B cell (primary cell): ENCODE measurements around the gene HMGB4. TPM values are rescaled to one million over a fixed set of nuclear protein-coding genes. Genes with fewer than 3 reads are reported as not detected.

Source experiments
- ATAC-seq: fragments of 200-7000 bp; cut with Tn5 transposase; one replicate; pipeline ENCODE4 v1.10.0; 2021; ENCODE audit warnings: low read depth, mild to moderate bottlenecking, moderate number of reproducible peaks, moderate library complexity
- CTCF ChIA-PET: fragments of 350-600 bp; sonication (Branson Sonifier 250); formaldehyde crosslinking; loops from one replicate; lab custom pipeline; 2021; ENCODE audit warnings: antibody characterized with exemption, inconsistent platforms; lab: Charles Lee
- POLR2A ChIA-PET: fragments of 350-600 bp; sonication (Branson Sonifier 250); formaldehyde crosslinking; loops from one replicate; lab custom pipeline; 2021; ENCODE audit warnings: antibody characterized with exemption; lab: Charles Lee
- DNase-seq: peaks from one replicate; pipeline ENCODE4 v3.0.0; 2013
- H2AFZ ChIP-seq: 2 replicates; pipeline ENCODE4 v1.6.1; 2012; ENCODE audit warnings: mild to moderate bottlenecking, low read depth, low read length; ENCODE audit not compliant: insufficient read depth, poor library complexity, severe bottlenecking
- H3K27ac ChIP-seq, 2 donors: 1 replicate in 1 of 2; 2 replicates in 1 of 2; pipeline ENCODE4 v1.5.1; 2012 to 2013; ENCODE audit warnings: low read length in 2 of 2, mild to moderate bottlenecking in 2 of 2, moderate library complexity in 1 of 2
- H3K27me3 ChIP-seq, 4 experiments: fragments of 200-600 bp in 1 of 4; sonication (generic) in 1 of 4; replicated peaks in 1 of 4; 1 replicate in 2 of 4; 2 replicates in 2 of 4; pipeline versions ENCODE4 v1.6.1 to v1.7.0; 2013 to 2016; ENCODE audit warnings: low read length in 3 of 4, mild to moderate bottlenecking in 2 of 4, mixed read lengths in 1 of 4, moderate library complexity in 1 of 4; ENCODE audit not compliant: insufficient read depth in 4 of 4, control insufficient read depth in 3 of 4; ENCODE audit errors: control extremely low read depth in 1 of 4
- H3K36me3 ChIP-seq, 2 experiments: replicated peaks in 1 of 2; 1 replicate in 1 of 2; 2 replicates in 1 of 2; pipeline versions ENCODE4 v1.6.1 to v1.7.1; 2013; ENCODE audit warnings: low read length in 1 of 2; ENCODE audit not compliant: insufficient read depth in 2 of 2, control insufficient read depth in 1 of 2; ENCODE audit errors: control extremely low read depth in 1 of 2, extremely low read depth in 1 of 2
- H3K4me1 ChIP-seq, 2 donors: fragments of 200-600 bp in 1 of 2; sonication (generic) in 1 of 2; 1 replicate in 1 of 2; 2 replicates in 1 of 2; pipeline versions ENCODE4 v1.5.1 to v1.6.1; 2013 to 2017; ENCODE audit warnings: low read length in 2 of 2; ENCODE audit not compliant: control insufficient read depth in 2 of 2, insufficient read depth in 2 of 2
- H3K4me2 ChIP-seq: replicated peaks from 2 replicates; pipeline ENCODE3; 2012; ENCODE audit warnings: mild to moderate bottlenecking, low read depth, low read length; ENCODE audit not compliant: poor library complexity, severe bottlenecking
- H3K4me3 ChIP-seq, 5 experiments: fragments of 200-600 bp in 1 of 5; sonication (generic) in 1 of 5; 1 replicate in 3 of 5; 2 replicates in 2 of 5; pipeline versions ENCODE4 v1.5.1 to v1.7.0; 2011 to 2016; ENCODE audit warnings: low read length in 4 of 5, mild to moderate bottlenecking in 4 of 5, low read depth in 2 of 5, control low read depth in 1 of 5, moderate library complexity in 1 of 5; ENCODE audit not compliant: insufficient read depth in 1 of 5; ENCODE audit errors: control extremely low read depth in 1 of 5, extremely low read depth in 1 of 5
- H3K79me2 ChIP-seq: fragments of 200-600 bp; sonication (generic); one replicate; pipeline ENCODE4 v1.6.0; 2016; ENCODE audit warnings: low read length; ENCODE audit not compliant: control insufficient read depth, insufficient read depth
- H3K9ac ChIP-seq: fragments of 200-600 bp; sonication (generic); 2 replicates; pipeline ENCODE4 v1.6.1; 2017; ENCODE audit warnings: mild to moderate bottlenecking, low read length, moderate library complexity
- H3K9me3 ChIP-seq, 3 donors: one replicate each; pipeline versions ENCODE4 v1.6.1 to v1.7.1; 2013; ENCODE audit warnings: low read length in 2 of 3; ENCODE audit not compliant: control insufficient read depth in 2 of 3, insufficient read depth in 1 of 3; ENCODE audit errors: control extremely low read depth in 1 of 3
- H4K20me1 ChIP-seq: 2 replicates; pipeline ENCODE4 v1.6.0; 2012; ENCODE audit warnings: mild to moderate bottlenecking, low read length; ENCODE audit not compliant: insufficient read depth, control insufficient read depth, poor library complexity, severe bottlenecking
- H3K27ac Mint-ChIP-seq: one replicate; pipeline ENCODE4 v1.8.0; 2021; ENCODE audit warnings: mixed read lengths
- H3K27me3 Mint-ChIP-seq: one replicate; pipeline ENCODE4 v1.8.0; 2021; ENCODE audit warnings: mixed read lengths
- H3K4me1 Mint-ChIP-seq: one replicate; pipeline ENCODE4 v1.8.0; 2021; ENCODE audit warnings: mixed read lengths
- H3K4me3 Mint-ChIP-seq: one replicate; pipeline ENCODE4 v1.8.0; 2021; ENCODE audit warnings: mixed read lengths
- H3K9me3 Mint-ChIP-seq: one replicate; pipeline ENCODE4 v1.8.0; 2022; ENCODE audit warnings: mixed read lengths; ENCODE audit not compliant: insufficient read depth
- EZH2 ChIP-seq: IDR thresholded peaks from 2 replicates; pipeline ENCODE4 v1.6.1; 2012; ENCODE audit warnings: borderline replicate concordance, low read depth, mild to moderate bottlenecking, moderate library complexity, low read length; ENCODE audit not compliant: insufficient read depth, poor library complexity, severe bottlenecking
- WGBS: methylation state at CpG from one replicate; pipeline ENCODE4 v1.1.5; 2013; ENCODE audit warnings: missing lambda C conversion rate; ENCODE audit not compliant: insufficient coverage; 5-methylcytosine and 5-hydroxymethylcytosine counted together
- intact Hi-C: fragments of 100-400 bp; cut with micrococcal nuclease; formaldehyde crosslinking; loops from one replicate; pipeline ENCODE4 v1.10.0; 2022
- polyA plus RNA-seq: library from polyadenylated mRNA; depleted of rRNA; stranded (reverse); fragments of >200 nt; gene quantifications from 2 replicates; pipeline ENCODE4 v1.2.3, GENCODE V29; 2012
- total RNA-seq, 2 donors: library from RNA; stranded (reverse); fragments of 120-200 nt in 1 of 2; gene quantifications; 1 replicate in 1 of 2; 2 replicates in 1 of 2; pipeline versions ENCODE4 v1.2.3 to v1.2.4, GENCODE V29; 2013 to 2022
- TF ChIP-seq, protein P1 (sequence below): fragments of 200-600 bp; IDR thresholded peaks from one replicate; pipeline ENCODE4 v1.8.0; 2022; ENCODE audit warnings: antibody characterized with exemption, mild to moderate bottlenecking

The HMGB4 gene
- total and polyA plus RNA-seq, 2 donors (not counting 1 experiment from before 2014, with no cell fraction given) = not detected

DNA sequence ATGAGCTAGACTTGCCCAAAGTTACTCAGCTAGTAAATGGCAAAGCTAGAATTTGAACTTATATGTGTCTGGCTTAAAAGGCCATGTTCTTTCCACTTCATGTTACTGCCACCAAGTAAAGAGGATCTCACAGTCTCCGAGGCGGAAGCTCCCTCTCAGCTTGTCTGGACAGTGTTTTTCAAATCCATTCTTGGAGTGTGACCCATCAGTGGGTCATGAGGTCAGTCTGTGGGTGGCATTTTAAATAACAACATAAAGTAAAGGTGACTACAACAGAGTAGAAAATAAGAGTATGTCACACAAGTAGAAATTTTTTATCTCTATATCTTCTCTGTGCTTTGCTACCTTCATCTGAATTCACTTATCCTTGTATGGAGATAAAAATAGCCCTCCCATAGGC lies 3.2 kb upstream of the HMGB4 start:
- Mint-ChIP-seq H3K27me3 (peaks cover 10% of the 10 kb centered on the region), H3K4me1 (no peaks in the 10 kb centered on the region), H3K27ac (no peak overlapping the region), H3K4me3 (no peak overlapping the region), H3K9me3 (no peaks in the 10 kb centered on the region)
- TF ChIP-seq, protein P1, sequence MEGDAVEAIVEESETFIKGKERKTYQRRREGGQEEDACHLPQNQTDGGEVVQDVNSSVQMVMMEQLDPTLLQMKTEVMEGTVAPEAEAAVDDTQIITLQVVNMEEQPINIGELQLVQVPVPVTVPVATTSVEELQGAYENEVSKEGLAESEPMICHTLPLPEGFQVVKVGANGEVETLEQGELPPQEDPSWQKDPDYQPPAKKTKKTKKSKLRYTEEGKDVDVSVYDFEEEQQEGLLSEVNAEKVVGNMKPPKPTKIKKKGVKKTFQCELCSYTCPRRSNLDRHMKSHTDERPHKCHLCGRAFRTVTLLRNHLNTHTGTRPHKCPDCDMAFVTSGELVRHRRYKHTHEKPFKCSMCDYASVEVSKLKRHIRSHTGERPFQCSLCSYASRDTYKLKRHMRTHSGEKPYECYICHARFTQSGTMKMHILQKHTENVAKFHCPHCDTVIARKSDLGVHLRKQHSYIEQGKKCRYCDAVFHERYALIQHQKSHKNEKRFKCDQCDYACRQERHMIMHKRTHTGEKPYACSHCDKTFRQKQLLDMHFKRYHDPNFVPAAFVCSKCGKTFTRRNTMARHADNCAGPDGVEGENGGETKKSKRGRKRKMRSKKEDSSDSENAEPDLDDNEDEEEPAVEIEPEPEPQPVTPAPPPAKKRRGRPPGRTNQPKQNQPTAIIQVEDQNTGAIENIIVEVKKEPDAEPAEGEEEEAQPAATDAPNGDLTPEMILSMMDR = no peak
- TF ChIP-seq EZH2 = no peak
- DNase-seq (no peak), ATAC-seq (no peak)
- Histone ChIP-seq H3K36me3 (no peaks in the 10 kb centered on the region), H3K4me2 (no peak overlapping the region), H4K20me1 (no peaks in the 10 kb centered on the region), H3K79me2 (no peaks in the 10 kb centered on the region), H3K9me3 (no peaks in the 10 kb centered on the region), H3K9ac (no peak overlapping the region), H3K27me3 (peaks cover 0 to 3% (median 1%) of the 10 kb centered on the region in 4 experiments), H3K4me1 (no peaks in the 10 kb centered on the region), H3K27ac (no peak overlapping the region), H2AFZ (no peak overlapping the region), H3K4me3 (no peak overlapping the region)
- ChIA-PET POLR2A (no interaction called here), CTCF (no interaction called here)
- intact Hi-C loops = no loop called here
- 100% methylated on average over 1 of the region's 2 CpGs for WGBS

DNA sequence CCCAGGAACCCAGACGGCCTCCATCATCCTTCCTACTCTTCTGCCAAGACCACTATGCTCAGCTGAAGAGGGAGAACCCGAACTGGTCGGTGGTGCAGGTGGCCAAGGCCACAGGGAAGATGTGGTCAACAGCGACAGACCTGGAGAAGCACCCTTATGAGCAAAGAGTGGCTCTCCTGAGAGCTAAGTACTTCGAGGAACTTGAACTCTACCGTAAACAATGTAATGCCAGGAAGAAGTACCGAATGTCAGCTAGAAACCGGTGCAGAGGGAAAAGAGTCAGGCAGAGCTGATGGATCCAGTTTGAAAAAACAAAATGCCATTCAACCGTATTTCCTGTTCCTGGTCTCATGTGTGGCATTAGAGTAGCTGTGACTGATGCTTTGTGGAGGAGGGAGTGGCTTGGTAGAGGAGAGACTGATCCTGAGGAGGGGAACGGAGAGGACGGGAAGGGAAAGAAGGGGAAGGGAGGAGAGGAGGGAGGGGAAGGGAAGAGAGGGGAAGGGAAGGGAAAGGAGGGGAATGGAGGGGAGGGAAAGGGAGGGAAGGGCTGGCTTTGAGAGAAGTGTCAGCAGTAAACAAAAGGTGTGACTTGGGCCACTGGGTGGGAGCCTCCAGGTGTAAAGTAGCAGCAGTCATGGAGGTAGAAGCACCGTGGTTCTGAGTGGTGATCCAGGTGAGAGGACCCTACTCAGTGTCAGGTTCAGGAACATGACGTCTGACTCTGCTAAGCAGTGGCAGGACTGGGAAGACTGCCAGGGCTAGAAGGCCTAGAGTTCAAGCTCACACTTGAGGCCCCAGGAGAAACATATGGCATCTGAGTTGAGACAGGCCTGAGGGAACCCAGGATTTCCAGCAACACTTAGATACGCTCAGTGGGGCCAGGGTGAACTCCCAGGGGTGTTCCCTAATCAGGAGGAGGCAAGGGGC lies 846 bp downstream of the HMGB4 start:
- DNase-seq (no peak), ATAC-seq (no peak)
- Histone ChIP-seq H3K4me3 (no peak overlapping the region), H3K79me2 (no peaks in the 10 kb centered on the region), H4K20me1 (no peaks in the 10 kb centered on the region), H3K9me3 (no peaks in the 10 kb centered on the region), H3K36me3 (no peaks in the 10 kb centered on the region), H2AFZ (no peak overlapping the region), H3K27ac (no peak overlapping the region), H3K9ac (no peak overlapping the region), H3K4me2 (no peak overlapping the region), H3K4me1 (no peaks in the 10 kb centered on the region), H3K27me3 (peaks cover 0 to 3% (median 1%) of the 10 kb centered on the region in 4 experiments)
- Mint-ChIP-seq H3K9me3 (no peaks in the 10 kb centered on the region), H3K27ac (no peak overlapping the region), H3K4me3 (no peak overlapping the region), H3K27me3 (peaks cover 4% of the 10 kb centered on the region), H3K4me1 (no peaks in the 10 kb centered on the region)
- ChIA-PET CTCF (no interaction called here), POLR2A (no interaction called here)
- intact Hi-C loops = no loop called here
- WGBS = 78% methylated on average over 12 of the region's 14 CpGs
- no peak for TF ChIP-seq EZH2
- TF ChIP-seq, protein P1 = no peak
